GM15510 (cell line): Measurements from ENCODE around the gene TDO2.

ENCODE experiments used
- POLR2A ChIP-seq: IDR thresholded peaks from 3 replicates; pipeline ENCODE4 v1.6.1; 2011; ENCODE audit warnings: borderline replicate concordance; ENCODE audit not compliant: insufficient read length; ENCODE audit errors: extremely low read depth

TDO2 gene

DNA sequence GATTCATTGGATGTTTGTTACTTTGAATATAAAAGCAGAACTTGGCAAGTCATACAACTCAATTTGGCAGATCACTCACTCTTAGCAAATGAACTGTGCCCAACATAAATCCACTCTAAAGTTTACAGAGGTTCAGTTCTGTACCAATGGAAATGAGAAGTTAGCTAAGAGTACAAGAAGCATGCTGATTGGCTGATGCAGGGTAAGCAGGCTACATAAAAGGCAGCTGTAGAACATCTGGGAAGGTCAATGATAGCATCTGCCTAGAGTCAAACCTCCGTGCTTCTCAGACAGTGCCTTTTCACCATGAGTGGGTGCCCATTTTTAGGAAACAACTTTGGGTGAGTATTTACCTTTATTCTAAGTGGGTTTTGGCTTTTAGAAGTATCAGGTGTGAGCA, at the start of gene TDO2:
Gene TDO2, plus strand, starts transcription at position 244 of the 400 bp plus-strand sequence. Its CDS starts 63 bp downstream, at position 307.
- TF ChIP-seq POLR2A, result no peak

- TF ChIP-seq POLR2A, result no peak
These were observed 48.8 kb upstream of the TDO2 start for GRCh38 chr4:155854582-155855226.

- TF ChIP-seq POLR2A, result no peak
These were observed 47.6 kb upstream of the TDO2 start for GRCh38 chr4:155855897-155856296.

DNA sequence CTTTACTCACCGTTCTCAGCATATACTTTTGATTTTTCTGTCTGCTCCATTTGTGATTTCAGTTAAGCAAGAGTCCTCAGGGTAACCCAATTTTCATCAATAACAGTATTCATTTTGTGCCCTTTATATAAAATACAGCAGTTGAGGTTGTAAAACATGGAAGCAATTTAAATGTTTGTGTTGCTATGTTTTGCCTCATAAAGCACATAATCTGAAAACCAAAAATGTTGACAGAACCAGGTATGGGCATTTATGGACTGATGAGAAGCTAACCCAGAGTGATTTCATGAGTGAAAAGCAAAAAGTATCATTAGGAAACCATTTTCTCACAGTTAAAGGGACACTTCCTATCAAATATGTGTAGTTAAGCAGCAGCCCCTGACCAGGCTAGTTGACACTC, 37.3 kb upstream of the TDO2 start, which contains the start of gene ASIC5:
Gene ASIC5, minus strand, starts transcription at position 101 of the 400 bp plus-strand sequence. Its CDS starts 51 bp downstream, at position 50.
- TF ChIP-seq POLR2A, result no peak

GRCh38 chr4:155875878-155876277, 27.6 kb upstream of the TDO2 start:
- TF ChIP-seq POLR2A, result no peak

GRCh38 chr4:155877971-155878370, 25.5 kb upstream of the TDO2 start:
- no peak for TF ChIP-seq POLR2A

- TF ChIP-seq POLR2A, result no peak
These were observed 24.9 kb upstream of the TDO2 start for GRCh38 chr4:155878611-155879010.

- no peak for TF ChIP-seq POLR2A
These were observed 23.7 kb upstream of the TDO2 start for GRCh38 chr4:155879767-155880166.

- TF ChIP-seq POLR2A, result no peak
These were observed 21.9 kb upstream of the TDO2 start for GRCh38 chr4:155881555-155881954.

- TF ChIP-seq POLR2A, result no peak
These were observed 19.6 kb upstream of the TDO2 start for GRCh38 chr4:155883895-155884294.

DNA sequence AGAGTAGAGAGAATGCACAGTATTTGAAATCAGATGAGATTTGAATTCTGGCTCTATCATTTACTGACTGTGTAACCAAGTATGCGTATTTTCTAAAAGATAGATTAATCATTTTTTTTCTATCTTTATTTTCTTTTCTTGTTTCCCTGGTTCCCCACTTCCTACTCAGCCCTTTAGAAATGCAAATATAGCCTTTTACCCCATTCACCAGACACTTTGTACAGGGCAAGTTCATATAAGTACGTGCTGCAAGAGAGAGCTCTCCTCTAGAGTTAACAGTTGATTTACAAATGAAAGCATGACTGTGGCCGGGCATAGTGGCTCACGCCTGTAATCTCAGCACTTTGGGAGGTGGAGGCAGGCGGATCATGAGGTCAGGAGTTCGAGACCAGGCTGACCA, 17.8 kb upstream of the TDO2 start:
- no peak for TF ChIP-seq POLR2A

DNA sequence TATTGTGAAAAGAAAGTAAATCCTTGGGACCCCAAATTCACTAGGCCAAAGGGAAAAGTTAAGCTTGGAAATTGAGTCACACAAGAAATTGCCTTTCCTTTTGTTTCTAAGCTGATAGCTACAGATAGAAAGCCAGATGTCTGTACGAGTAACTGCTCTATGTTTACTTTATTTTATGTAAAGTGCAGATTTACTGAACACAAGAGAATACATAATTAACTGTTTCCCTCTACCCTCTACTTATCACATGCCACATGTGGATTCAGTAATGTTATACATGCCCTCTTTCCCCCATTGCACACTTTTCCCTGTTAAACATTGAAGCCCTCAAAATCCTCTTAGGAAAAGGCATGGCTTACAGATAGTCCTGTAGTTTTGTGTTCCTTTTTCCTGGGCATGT, 16.5 kb upstream of the TDO2 start:
- no peak for TF ChIP-seq POLR2A

DNA sequence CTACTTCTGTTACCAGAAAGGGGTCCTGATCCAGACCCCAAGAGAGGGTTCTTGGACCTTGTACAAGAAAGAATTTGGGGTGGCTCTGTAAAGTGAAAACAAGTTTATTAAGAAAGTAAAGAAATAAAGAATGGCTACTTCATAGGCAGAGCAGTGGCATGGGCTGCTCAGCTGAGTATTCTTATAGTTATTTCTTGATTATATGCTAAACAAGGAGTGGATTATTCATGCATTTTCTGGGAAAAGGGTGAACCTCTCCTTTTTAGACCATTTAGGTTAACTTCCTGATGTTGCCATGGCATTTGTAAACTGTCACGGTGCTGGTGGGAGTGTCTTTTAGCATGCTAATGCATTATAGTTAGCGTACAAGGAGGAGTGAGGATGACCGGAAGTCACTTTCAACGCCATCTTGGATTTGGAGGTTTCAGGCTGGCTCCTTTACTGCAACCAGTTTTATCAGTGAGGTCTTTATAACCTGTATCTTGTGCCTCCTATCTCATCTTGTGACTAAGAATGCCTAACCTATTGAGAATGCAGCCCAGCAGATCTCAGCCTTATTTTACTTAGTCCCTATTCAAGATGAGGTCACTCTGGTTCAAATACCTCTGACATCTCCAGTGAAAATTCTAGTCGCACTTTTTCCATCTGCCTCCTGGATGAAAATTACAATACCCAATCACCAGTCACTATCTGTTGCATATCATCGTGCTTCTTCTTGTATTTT, 15.5 kb upstream of the TDO2 start:
- TF ChIP-seq POLR2A, result no peak

DNA sequence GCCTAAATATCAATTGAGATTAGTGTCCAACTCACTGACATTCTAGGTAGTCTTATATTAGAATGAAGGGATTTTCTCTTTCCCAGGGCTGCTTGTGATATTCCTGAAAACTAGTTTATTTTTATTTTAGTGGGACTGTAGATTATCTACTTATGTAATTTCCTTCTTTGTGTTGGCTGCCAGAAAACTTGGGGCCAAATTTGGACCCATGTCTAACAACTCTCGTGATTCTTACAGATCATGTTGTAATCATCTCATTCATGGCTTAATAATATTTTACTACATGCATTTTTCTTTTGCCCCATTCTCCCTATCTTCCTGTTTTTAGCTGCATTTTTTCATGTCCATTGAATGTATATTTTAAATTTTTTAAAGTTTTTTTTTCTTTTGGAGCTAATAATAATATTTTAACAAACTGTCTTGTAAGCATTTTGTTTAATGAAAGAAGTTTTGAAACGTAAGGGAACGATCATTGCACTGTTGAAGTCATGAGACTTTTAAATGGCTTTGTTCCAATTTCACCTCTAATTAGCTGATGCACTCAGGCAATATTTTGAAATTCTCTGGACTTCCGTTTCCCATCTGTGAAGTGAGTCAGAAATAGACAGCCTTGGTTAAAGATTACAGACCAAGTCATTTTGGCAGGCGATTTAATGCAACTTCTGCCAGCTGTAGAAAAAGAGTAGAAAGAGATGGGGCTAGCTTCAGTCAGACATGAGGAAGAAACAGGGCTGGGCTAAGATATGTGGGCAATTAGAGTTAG, 14.3 kb upstream of the TDO2 start:
- no peak for TF ChIP-seq POLR2A

- TF ChIP-seq POLR2A, result no peak
These were observed 13.6 kb upstream of the TDO2 start for GRCh38 chr4:155889946-155890345.

GRCh38 chr4:155891058-155891457, 12.4 kb upstream of the TDO2 start:
- no peak for TF ChIP-seq POLR2A

GRCh38 chr4:155899891-155900290, 3.6 kb upstream of the TDO2 start:
- TF ChIP-seq POLR2A, result no peak

DNA sequence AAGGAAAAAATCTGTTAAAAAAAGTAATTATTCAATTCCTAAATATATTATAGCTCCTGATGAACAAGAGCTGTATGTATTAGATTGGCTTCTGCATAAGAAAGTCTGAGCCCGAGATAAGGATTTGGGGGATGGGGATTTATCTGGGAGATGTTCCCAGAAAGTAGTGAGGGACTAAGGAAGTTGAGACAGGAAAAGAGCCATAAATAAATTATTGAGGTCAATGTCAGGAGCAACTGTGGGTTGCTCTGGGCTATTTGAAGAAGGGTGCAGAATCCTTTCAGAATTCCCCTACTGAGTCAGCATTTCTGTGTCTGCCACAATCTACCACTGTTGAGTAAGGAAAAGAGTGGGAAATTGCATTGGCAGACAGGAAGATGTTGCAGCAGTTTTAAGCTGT, 3.1 kb upstream of the TDO2 start:
- TF ChIP-seq POLR2A, result no peak
